Measurements from ENCODE around the gene C12orf75. TPM values are rescaled to one million over a fixed set of nuclear protein-coding genes. Genes with fewer than 3 reads are reported as not detected.

The C12orf75 gene
- total and polyA plus RNA-seq, 12 donors: 6.0 to 94.2 (median 10.3) TPM

GRCh38 chr12:105382771-105383622, 52.5 kb downstream of the C12orf75 start:
- Histone ChIP-seq H3K4me3 (peak overlapping the region in 1 of 4 donors; percentile 4), H3K4me1 (replicated peaks in 1 of 2) (peaks cover 0 to 4% of the 10 kb centered on the region in 2 donors), H3K27me3 (no peaks in the 10 kb centered on the region), H3K9me3 (replicated peaks in 1 of 3) (no peaks in the 10 kb centered on the region), H3K36me3 (replicated peaks in 1 of 2) (no peaks in the 10 kb centered on the region), H3K27ac (no peak overlapping the region)
- 20 to 23% (median 22%) methylated on average over 18 of the region's 18 CpGs for WGBS, 4 donors
- DNase-seq: peak in 4 of 7 donors; percentile 28 to 37 (median 34)
- intact Hi-C loops (cut with DNase I): loop anchor here (10.0 kb wide), 2 partner anchors 98 to 218 kb away; no protein-coding TSS in a partner anchor
- TF ChIP-seq POLR2A (IDR thresholded peaks at IDR 0.05): no peak
- TF ChIP-seq, protein P1, sequence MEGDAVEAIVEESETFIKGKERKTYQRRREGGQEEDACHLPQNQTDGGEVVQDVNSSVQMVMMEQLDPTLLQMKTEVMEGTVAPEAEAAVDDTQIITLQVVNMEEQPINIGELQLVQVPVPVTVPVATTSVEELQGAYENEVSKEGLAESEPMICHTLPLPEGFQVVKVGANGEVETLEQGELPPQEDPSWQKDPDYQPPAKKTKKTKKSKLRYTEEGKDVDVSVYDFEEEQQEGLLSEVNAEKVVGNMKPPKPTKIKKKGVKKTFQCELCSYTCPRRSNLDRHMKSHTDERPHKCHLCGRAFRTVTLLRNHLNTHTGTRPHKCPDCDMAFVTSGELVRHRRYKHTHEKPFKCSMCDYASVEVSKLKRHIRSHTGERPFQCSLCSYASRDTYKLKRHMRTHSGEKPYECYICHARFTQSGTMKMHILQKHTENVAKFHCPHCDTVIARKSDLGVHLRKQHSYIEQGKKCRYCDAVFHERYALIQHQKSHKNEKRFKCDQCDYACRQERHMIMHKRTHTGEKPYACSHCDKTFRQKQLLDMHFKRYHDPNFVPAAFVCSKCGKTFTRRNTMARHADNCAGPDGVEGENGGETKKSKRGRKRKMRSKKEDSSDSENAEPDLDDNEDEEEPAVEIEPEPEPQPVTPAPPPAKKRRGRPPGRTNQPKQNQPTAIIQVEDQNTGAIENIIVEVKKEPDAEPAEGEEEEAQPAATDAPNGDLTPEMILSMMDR (IDR thresholded peaks at IDR 0.05): peak; percentile 75 to 90 (median 84)

DNA sequence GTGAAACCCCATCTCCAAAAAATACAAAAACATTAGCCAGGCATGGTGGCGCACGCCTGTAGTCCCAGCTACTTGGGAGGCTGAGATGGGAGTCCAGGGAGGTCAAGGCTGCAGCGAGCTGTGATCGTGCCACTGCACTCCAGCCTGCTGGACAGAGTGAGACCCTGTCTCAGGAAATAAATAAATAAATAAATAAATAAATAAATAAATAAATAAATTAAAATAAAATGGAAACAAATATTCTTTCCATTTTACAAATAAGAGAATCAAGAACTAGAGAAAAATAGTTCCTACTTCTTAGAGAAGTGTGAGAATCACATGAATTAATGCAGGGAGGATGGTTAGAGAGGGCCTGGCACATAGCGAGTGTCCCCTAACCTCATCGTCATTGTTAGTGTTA, 53.7 kb downstream of the C12orf75 start:
- intact Hi-C loops (cut with DNase I): loop anchor here (10.0 kb wide), 2 partner anchors 99 to 219 kb away; no protein-coding TSS in a partner anchor
- H3K4me1 ChIP-seq (replicated peaks in 1 of 2): peaks cover 0 to 4% of the 10 kb centered on the region in 2 donors
- no peaks in the 10 kb centered on the region for H3K9me3 ChIP-seq (replicated peaks in 1 of 3)
- no peak for TF ChIP-seq POLR2A (IDR thresholded peaks at IDR 0.05)
- TF ChIP-seq, protein P1 (IDR thresholded peaks at IDR 0.05): no peak
- H3K27ac ChIP-seq: no peak overlapping the region
- H3K36me3 ChIP-seq (replicated peaks in 1 of 2): no peaks in the 10 kb centered on the region
- H3K4me3 ChIP-seq: no peak overlapping the region
- WGBS, 4 donors: 82 to 86% (median 84%) methylated on average over 6 of the region's 6 CpGs
- no peaks in the 10 kb centered on the region for H3K27me3 ChIP-seq
- no peak for DNase-seq

DNA sequence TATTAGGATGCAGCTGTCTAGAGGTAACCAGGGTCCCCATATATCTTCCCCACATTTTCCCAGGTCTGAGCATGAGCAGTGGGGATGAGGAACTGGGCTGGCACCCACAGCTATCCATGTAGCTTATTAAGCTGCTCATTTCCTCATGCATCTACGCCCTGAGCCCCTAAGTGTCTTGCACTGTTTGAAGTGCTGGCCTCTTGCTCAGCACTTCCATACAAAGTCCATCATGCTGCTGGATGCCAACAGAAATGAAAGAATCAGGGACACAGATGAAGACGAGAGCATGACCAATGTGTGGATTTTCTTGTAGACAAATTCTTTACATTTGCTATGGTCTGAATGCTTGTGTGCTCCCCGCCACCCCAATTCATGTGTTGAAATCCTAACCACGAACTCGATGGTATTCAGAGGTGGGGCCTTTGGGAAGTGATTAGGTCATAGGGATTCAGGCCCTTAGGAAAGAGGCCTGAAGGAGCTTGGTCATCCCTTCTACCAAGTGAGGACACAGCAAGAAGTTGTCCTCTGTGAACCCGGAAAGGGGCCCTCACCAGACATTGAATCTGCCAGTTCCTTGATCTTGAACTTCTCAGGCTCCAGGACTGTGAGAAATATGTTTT, 54.5 kb downstream of the C12orf75 start:
- no peaks in the 10 kb centered on the region for H3K27me3 ChIP-seq
- no peak overlapping the region for H3K27ac ChIP-seq
- 73 to 89% (median 83%) methylated on average over 6 of the region's 6 CpGs for WGBS, 4 donors
- H3K9me3 ChIP-seq (replicated peaks in 1 of 3): no peaks in the 10 kb centered on the region
- H3K4me3 ChIP-seq: no peak overlapping the region
- no peak for TF ChIP-seq POLR2A (IDR thresholded peaks at IDR 0.05)
- TF ChIP-seq, protein P1 (IDR thresholded peaks at IDR 0.05): no peak
- no peaks in the 10 kb centered on the region for H3K36me3 ChIP-seq (replicated peaks in 1 of 2)
- no peak for DNase-seq
- intact Hi-C loops (cut with DNase I): loop anchor here (10.0 kb wide), 2 partner anchors 100 to 220 kb away; no protein-coding TSS in a partner anchor
- H3K4me1 ChIP-seq (replicated peaks in 1 of 2): peaks cover 0 to 4% of the 10 kb centered on the region in 2 donors

GRCh38 chr12:105386431-105386830, 55.9 kb downstream of the C12orf75 start:
- TF ChIP-seq, protein P1 (IDR thresholded peaks at IDR 0.05): no peak
- TF ChIP-seq POLR2A (IDR thresholded peaks at IDR 0.05): no peak
- H3K4me1 ChIP-seq (replicated peaks in 1 of 2): peaks cover 0 to 4% of the 10 kb centered on the region in 2 donors
- no peaks in the 10 kb centered on the region for H3K27me3 ChIP-seq
- H3K27ac ChIP-seq: no peak overlapping the region
- 89 to 99% (median 98%) methylated on average over 3 of the region's 3 CpGs for WGBS, 4 donors
- DNase-seq: no peak
- H3K36me3 ChIP-seq (replicated peaks in 1 of 2): no peaks in the 10 kb centered on the region
- intact Hi-C loops (cut with DNase I): loop anchor here (10.0 kb wide), 2 partner anchors 102 to 222 kb away; no protein-coding TSS in a partner anchor
- no peak overlapping the region for H3K4me3 ChIP-seq
- H3K9me3 ChIP-seq (replicated peaks in 1 of 3): no peaks in the 10 kb centered on the region

Measured in adrenal gland (tissue), 12 donors.